ENCODE results near the gene CACNG5. TPM values are rescaled to one million over a fixed set of nuclear protein-coding genes. Genes with fewer than 3 reads are reported as not detected.

CACNG5 gene
- total and polyA plus RNA-seq, 11 donors: not detected

GRCh38 chr17:66789961-66790437, 44.9 kb upstream of the CACNG5 start:
- no peaks in the 10 kb centered on the region for H3K9me3 ChIP-seq
- no peaks in the 10 kb centered on the region for H3K27me3 ChIP-seq
- TF ChIP-seq POLR2A (IDR thresholded peaks at IDR 0.05) (no peak), CTCF (IDR thresholded peaks at IDR 0.05) (no peak)
- 67 to 77% (median 74%) methylated on average over 7 of the region's 7 CpGs for WGBS, 4 donors
- intact Hi-C loops (cut with DNase I): no loop called here
- ATAC-seq (no peak), DNase-seq (no peak)
- H3K4me3 ChIP-seq: no peak overlapping the region
- peaks cover 0 to 29% (median 7%) of the 10 kb centered on the region in 12 donors for H3K4me1 ChIP-seq
- no peak overlapping the region for H3K27ac ChIP-seq
- H3K36me3 ChIP-seq: no peaks in the 10 kb centered on the region

GRCh38 chr17:66790501-66791061, 44.3 kb upstream of the CACNG5 start:
- DNase-seq (no peak), ATAC-seq (no peak)
- H3K27me3 ChIP-seq: no peaks in the 10 kb centered on the region
- H3K27ac ChIP-seq: peak overlapping the region in 1 of 12 donors; percentile 32
- intact Hi-C loops (cut with DNase I): no loop called here
- no peak overlapping the region for H3K4me3 ChIP-seq
- TF ChIP-seq CTCF (IDR thresholded peaks at IDR 0.05) (no peak), POLR2A (IDR thresholded peaks at IDR 0.05) (no peak)
- no peaks in the 10 kb centered on the region for H3K36me3 ChIP-seq
- H3K4me1 ChIP-seq: peaks cover 0 to 29% (median 7%) of the 10 kb centered on the region in 12 donors
- H3K9me3 ChIP-seq: no peaks in the 10 kb centered on the region
- 86 to 89% (median 88%) methylated on average over 11 of the region's 11 CpGs for WGBS, 4 donors

- H3K27ac ChIP-seq: peak overlapping the region in 2 of 12 donors; percentile 10 to 49
- H3K9me3 ChIP-seq: no peaks in the 10 kb centered on the region
- intact Hi-C loops (cut with DNase I): no loop called here
- H3K4me3 ChIP-seq: no peak overlapping the region
- WGBS, 4 donors: 49 to 66% (median 57%) methylated on average over 15 of the region's 15 CpGs
- TF ChIP-seq POLR2A (IDR thresholded peaks at IDR 0.05) (no peak), CTCF (IDR thresholded peaks at IDR 0.05) (no peak)
- H3K4me1 ChIP-seq: peaks cover 0 to 29% (median 7%) of the 10 kb centered on the region in 12 donors
- ATAC-seq (peak; percentile 27 to 64 (median 56)), DNase-seq (peak in 2 of 5 donors; percentile 42 to 45)
- no peaks in the 10 kb centered on the region for H3K36me3 ChIP-seq
- H3K27me3 ChIP-seq: no peaks in the 10 kb centered on the region
These were observed 43.6 kb upstream of the CACNG5 start for GRCh38 chr17:66791347-66791746.

GRCh38 chr17:66793814-66794213, 41.1 kb upstream of the CACNG5 start:
- 87 to 92% (median 91%) methylated on average over 3 of the region's 3 CpGs for WGBS, 4 donors
- Histone ChIP-seq H3K27me3 (no peaks in the 10 kb centered on the region), H3K36me3 (no peaks in the 10 kb centered on the region), H3K4me1 (peaks cover 0 to 29% (median 2%) of the 10 kb centered on the region in 12 donors), H3K4me3 (no peak overlapping the region), H3K9me3 (no peaks in the 10 kb centered on the region), H3K27ac (no peak overlapping the region)
- TF ChIP-seq CTCF (IDR thresholded peaks at IDR 0.05) (no peak), POLR2A (IDR thresholded peaks at IDR 0.05) (no peak)
- DNase-seq (no peak), ATAC-seq (no peak)
- intact Hi-C loops (cut with DNase I): no loop called here

Measured in heart left ventricle (tissue), 16 donors.